ENCODE measurements around the gene CTDP1.

The CTDP1 gene

DNA sequence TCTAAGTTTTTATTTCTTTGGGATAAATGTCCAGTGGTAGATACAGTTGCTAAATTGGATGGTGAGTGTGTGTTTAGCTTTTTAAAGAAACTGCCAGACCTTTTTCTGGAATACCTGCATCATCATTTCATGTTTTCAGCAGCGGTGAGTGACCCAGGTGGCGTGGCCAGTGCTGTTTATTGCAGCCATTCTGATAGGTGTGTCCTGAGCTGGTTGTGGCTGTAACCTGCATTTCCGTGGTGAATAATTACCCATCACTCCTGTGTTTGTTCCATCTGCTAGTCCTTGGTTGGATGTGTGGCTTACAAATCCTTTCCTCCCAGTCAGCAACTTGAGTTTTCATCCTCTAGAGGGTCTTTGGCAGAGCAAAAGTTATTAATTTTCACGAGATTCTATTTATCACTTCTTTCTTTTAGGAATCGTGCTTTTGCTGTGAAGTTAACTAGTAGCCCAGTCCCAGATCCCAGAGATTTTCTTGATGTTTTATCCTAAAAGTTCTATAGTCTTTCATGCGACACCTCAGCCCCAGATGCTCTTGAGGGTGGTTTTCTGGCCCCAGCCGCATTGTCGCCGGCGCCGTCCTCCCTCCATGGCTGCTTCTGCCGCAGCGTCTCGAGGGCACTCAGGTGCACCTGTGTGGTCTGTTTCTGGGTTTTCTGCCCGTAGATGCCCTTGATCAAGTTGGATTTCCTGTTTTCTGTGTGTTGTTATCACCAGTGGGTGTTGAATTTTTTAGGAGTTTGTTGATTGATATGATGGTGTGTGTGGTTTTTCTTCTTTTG lies 44.9 kb downstream of the CTDP1 start:
- DNase-seq: no peak
- WGBS (ENCODE audit: insufficient coverage): 96% methylated on average over 13 of the region's 15 CpGs
- no peak overlapping the region for H3K4me3 ChIP-seq (ENCODE audit: control insufficient read depth in 1 of 7, extremely low read depth in 1 of 7, insufficient read depth in 4 of 7, low read depth in 2 of 7, low read length in 6 of 7)
- CTCF ChIA-PET: no interaction called here
- POLR2A ChIA-PET: no interaction called here
- H3K27ac ChIP-seq (ENCODE audit: insufficient read depth in 1 of 2, low read depth in 1 of 2, low read length in 2 of 2, poor library complexity in 1 of 2, severe bottlenecking in 2 of 2): no peak overlapping the region
- H3K27me3 ChIP-seq (replicated peaks in 2 of 5; ENCODE audit: control insufficient read depth in 4 of 5, insufficient read depth in 5 of 5, low read length in 4 of 5): no peaks in the 10 kb centered on the region
- H3K9me3 ChIP-seq (ENCODE audit: control extremely low read depth in 1 of 5, control insufficient read depth in 4 of 5, insufficient read depth in 2 of 5, low read depth in 1 of 5, low read length in 4 of 5): peaks cover 0 to 45% (median 0%) of the 10 kb centered on the region in 5 experiments
- no peaks in the 10 kb centered on the region for H3K4me1 ChIP-seq (ENCODE audit: control extremely low read depth in 1 of 4, control insufficient read depth in 4 of 4, insufficient read depth in 4 of 4, low read length in 3 of 4)
- peaks cover 40 to 91% (median 70%) of the 10 kb centered on the region in 4 experiments for H3K36me3 ChIP-seq (ENCODE audit: control insufficient read depth in 4 of 4, insufficient read depth in 4 of 4, low read length in 3 of 4)

DNA sequence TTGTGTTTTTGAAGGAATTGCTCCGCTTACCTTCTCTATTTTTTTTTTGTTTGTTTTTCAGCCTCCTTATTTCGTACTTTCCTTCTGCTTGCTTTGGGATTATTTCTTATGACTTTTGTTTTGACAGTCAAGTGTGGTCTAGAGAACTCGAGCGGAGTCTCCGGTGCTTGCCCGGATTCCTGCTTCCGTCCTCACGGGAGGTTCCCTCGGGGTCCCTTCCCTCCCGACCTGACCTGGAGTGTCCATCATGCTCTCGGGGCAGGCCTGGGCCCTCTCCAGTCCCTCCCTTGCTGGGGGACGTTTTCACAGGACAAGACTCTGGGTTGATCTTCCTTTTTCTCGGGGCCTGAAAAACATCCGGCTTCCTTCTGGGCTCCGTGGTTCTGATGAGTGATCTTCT lies 45.9 kb downstream of the CTDP1 start:
- Histone ChIP-seq H3K27ac (ENCODE audit: insufficient read depth in 1 of 2, low read depth in 1 of 2, low read length in 2 of 2, poor library complexity in 1 of 2, severe bottlenecking in 2 of 2) (no peak overlapping the region), H3K9me3 (ENCODE audit: control extremely low read depth in 1 of 5, control insufficient read depth in 4 of 5, insufficient read depth in 2 of 5, low read depth in 1 of 5, low read length in 4 of 5) (peaks cover 0 to 55% (median 0%) of the 10 kb centered on the region in 5 experiments), H3K4me3 (ENCODE audit: control insufficient read depth in 1 of 7, extremely low read depth in 1 of 7, insufficient read depth in 4 of 7, low read depth in 2 of 7, low read length in 6 of 7) (no peak overlapping the region), H3K27me3 (replicated peaks in 2 of 5; ENCODE audit: control insufficient read depth in 4 of 5, insufficient read depth in 5 of 5, low read length in 4 of 5) (no peaks in the 10 kb centered on the region), H3K36me3 (ENCODE audit: control insufficient read depth in 4 of 4, insufficient read depth in 4 of 4, low read length in 3 of 4) (peaks cover 40 to 92% (median 71%) of the 10 kb centered on the region in 4 experiments), H3K4me1 (ENCODE audit: control extremely low read depth in 1 of 4, control insufficient read depth in 4 of 4, insufficient read depth in 4 of 4, low read length in 3 of 4) (no peaks in the 10 kb centered on the region)
- POLR2A ChIA-PET: no interaction called here
- WGBS (ENCODE audit: insufficient coverage): 100% methylated on average over 10 of the region's 15 CpGs
- CTCF ChIA-PET: no interaction called here
- no peak for DNase-seq

DNA sequence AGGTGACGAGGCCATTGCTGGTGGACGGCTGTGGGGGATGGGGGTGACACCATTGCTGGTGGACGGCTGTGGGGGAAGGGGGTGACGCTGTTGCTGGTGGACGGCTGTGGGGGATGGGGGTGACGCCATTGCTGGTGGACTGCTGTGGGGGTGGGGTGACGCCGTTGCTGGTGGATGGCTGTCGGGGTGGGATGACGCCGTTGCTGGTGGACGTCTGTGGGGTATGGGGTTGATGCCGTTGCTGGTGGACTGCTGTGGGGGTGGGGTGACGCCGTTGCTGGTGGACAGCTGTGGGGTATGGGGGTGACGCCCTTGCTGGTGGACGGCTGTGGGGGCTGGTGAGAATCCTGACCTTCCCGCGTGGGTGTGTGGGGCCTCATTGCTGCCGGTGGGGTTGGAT lies 47.1 kb downstream of the CTDP1 start:
- no peak for DNase-seq
- Histone ChIP-seq H3K4me3 (ENCODE audit: control insufficient read depth in 1 of 7, extremely low read depth in 1 of 7, insufficient read depth in 4 of 7, low read depth in 2 of 7, low read length in 6 of 7) (no peak overlapping the region), H3K27ac (ENCODE audit: insufficient read depth in 1 of 2, low read depth in 1 of 2, low read length in 2 of 2, poor library complexity in 1 of 2, severe bottlenecking in 2 of 2) (no peak overlapping the region), H3K36me3 (ENCODE audit: control insufficient read depth in 4 of 4, insufficient read depth in 4 of 4, low read length in 3 of 4) (peaks cover 44 to 93% (median 76%) of the 10 kb centered on the region in 4 experiments), H3K4me1 (ENCODE audit: control extremely low read depth in 1 of 4, control insufficient read depth in 4 of 4, insufficient read depth in 4 of 4, low read length in 3 of 4) (no peaks in the 10 kb centered on the region), H3K9me3 (ENCODE audit: control extremely low read depth in 1 of 5, control insufficient read depth in 4 of 5, insufficient read depth in 2 of 5, low read depth in 1 of 5, low read length in 4 of 5) (peaks cover 0 to 67% (median 11%) of the 10 kb centered on the region in 5 experiments), H3K27me3 (replicated peaks in 2 of 5; ENCODE audit: control insufficient read depth in 4 of 5, insufficient read depth in 5 of 5, low read length in 4 of 5) (no peaks in the 10 kb centered on the region)
- WGBS (ENCODE audit: insufficient coverage): 100% methylated on average over 9 of the region's 20 CpGs
- ChIA-PET CTCF (no interaction called here), POLR2A (no interaction called here)

DNA sequence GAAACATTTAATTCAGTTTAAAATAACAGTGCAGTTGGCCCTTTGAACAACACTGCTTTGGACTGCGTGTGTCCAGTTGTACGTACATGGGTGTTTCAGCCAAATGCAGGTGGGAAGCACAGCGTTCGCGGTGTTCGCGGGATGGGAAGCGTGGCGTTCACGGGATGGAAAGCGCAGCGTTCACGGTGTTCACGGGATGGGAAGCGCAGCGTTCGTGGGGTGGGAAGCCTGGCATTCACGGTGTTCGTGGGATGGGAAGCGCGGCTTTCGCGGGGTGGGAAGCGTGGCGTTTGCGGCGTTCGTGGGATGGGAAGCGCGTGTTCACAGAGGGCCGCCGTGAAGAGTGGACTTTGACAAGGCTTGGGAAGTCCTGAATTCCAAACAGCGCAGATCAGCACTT lies 47.6 kb downstream of the CTDP1 start:
- CTCF ChIA-PET: no interaction called here
- peaks cover 46 to 95% (median 80%) of the 10 kb centered on the region in 4 experiments for H3K36me3 ChIP-seq (ENCODE audit: control insufficient read depth in 4 of 4, insufficient read depth in 4 of 4, low read length in 3 of 4)
- 98% methylated on average over 33 of the region's 33 CpGs for WGBS (ENCODE audit: insufficient coverage)
- H3K27ac ChIP-seq (ENCODE audit: insufficient read depth in 1 of 2, low read depth in 1 of 2, low read length in 2 of 2, poor library complexity in 1 of 2, severe bottlenecking in 2 of 2): no peak overlapping the region
- no peaks in the 10 kb centered on the region for H3K27me3 ChIP-seq (replicated peaks in 2 of 5; ENCODE audit: control insufficient read depth in 4 of 5, insufficient read depth in 5 of 5, low read length in 4 of 5)
- DNase-seq: no peak
- peaks cover 0 to 72% (median 16%) of the 10 kb centered on the region in 5 experiments for H3K9me3 ChIP-seq (ENCODE audit: control extremely low read depth in 1 of 5, control insufficient read depth in 4 of 5, insufficient read depth in 2 of 5, low read depth in 1 of 5, low read length in 4 of 5)
- no peak overlapping the region for H3K4me3 ChIP-seq (ENCODE audit: control insufficient read depth in 1 of 7, extremely low read depth in 1 of 7, insufficient read depth in 4 of 7, low read depth in 2 of 7, low read length in 6 of 7)
- no peaks in the 10 kb centered on the region for H3K4me1 ChIP-seq (ENCODE audit: control extremely low read depth in 1 of 4, control insufficient read depth in 4 of 4, insufficient read depth in 4 of 4, low read length in 3 of 4)
- POLR2A ChIA-PET: no interaction called here

DNA sequence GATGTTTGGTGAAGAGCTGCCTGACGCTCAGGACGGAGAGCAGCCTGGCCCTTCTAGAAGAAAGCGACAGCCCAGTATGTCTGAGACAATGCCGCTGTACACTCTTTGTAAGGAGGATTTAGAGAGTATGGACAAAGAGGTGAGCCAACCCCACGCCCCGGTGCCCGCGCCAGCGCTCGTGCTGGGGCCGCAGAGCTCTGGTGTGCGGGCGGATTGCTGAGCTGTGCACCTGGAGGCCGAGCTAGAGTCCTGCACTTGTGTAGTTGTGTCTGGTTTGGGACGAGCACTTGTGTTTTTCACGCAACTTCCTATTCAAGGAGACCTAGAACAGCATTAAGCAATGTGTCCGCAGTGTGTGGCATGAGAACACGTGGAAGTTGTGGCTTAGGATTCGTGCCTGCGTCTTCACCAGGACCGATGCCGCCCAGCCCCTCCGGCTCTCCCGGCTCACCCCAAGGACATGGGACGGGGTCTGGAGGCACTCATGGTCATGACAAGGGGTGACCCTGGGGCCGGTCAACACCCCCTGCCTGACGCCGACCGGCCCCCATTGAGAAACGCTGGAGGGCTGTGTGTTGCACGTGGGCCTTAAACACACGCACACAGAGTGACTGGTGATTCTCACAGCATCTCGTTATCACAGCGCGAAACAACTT lies 49.5 kb downstream of the CTDP1 start:
- ChIA-PET POLR2A (no interaction called here), CTCF (interaction anchor here (0.8 kb wide), 1 partner anchor 8 kb away, joined by 4 read pairs; no protein-coding TSS in a partner anchor)
- H3K27me3 ChIP-seq (replicated peaks in 2 of 5; ENCODE audit: control insufficient read depth in 4 of 5, insufficient read depth in 5 of 5, low read length in 4 of 5): no peaks in the 10 kb centered on the region
- H3K9me3 ChIP-seq (ENCODE audit: control extremely low read depth in 1 of 5, control insufficient read depth in 4 of 5, insufficient read depth in 2 of 5, low read depth in 1 of 5, low read length in 4 of 5): peaks cover 0 to 81% (median 16%) of the 10 kb centered on the region in 5 experiments
- no peak overlapping the region for H3K4me3 ChIP-seq (ENCODE audit: control insufficient read depth in 1 of 7, extremely low read depth in 1 of 7, insufficient read depth in 4 of 7, low read depth in 2 of 7, low read length in 6 of 7)
- DNase-seq: no peak
- WGBS (ENCODE audit: insufficient coverage): 97% methylated on average over 35 of the region's 35 CpGs
- H3K36me3 ChIP-seq (ENCODE audit: control insufficient read depth in 4 of 4, insufficient read depth in 4 of 4, low read length in 3 of 4): peaks cover 40 to 94% (median 73%) of the 10 kb centered on the region in 4 experiments
- no peak overlapping the region for H3K27ac ChIP-seq (ENCODE audit: insufficient read depth in 1 of 2, low read depth in 1 of 2, low read length in 2 of 2, poor library complexity in 1 of 2, severe bottlenecking in 2 of 2)
- H3K4me1 ChIP-seq (ENCODE audit: control extremely low read depth in 1 of 4, control insufficient read depth in 4 of 4, insufficient read depth in 4 of 4, low read length in 3 of 4): no peaks in the 10 kb centered on the region

DNA sequence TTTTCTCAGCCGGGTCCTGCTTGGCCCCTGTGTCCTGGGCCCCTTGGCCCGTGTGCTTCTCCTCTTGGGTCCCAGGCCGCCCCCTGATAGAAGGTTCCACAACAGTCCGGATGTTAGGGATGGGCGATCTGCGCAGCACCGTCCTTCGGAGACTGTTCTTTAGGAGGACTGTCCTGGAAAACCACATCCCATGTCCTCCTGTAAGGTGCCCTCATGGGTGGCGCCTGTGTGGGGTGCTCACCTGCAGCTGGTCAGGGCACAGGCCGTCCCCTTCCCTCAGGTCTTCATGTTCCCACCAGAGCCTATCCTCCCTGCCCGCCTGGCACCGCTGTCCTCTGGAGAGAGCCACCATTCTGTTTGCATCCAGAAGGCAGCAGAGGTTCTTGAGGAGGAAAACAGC lies 50.0 kb downstream of the CTDP1 start:
- no peak for DNase-seq
- no peaks in the 10 kb centered on the region for H3K4me1 ChIP-seq (ENCODE audit: control extremely low read depth in 1 of 4, control insufficient read depth in 4 of 4, insufficient read depth in 4 of 4, low read length in 3 of 4)
- peaks cover 36 to 94% (median 72%) of the 10 kb centered on the region in 4 experiments for H3K36me3 ChIP-seq (ENCODE audit: control insufficient read depth in 4 of 4, insufficient read depth in 4 of 4, low read length in 3 of 4)
- peaks cover 0 to 87% (median 16%) of the 10 kb centered on the region in 5 experiments for H3K9me3 ChIP-seq (ENCODE audit: control extremely low read depth in 1 of 5, control insufficient read depth in 4 of 5, insufficient read depth in 2 of 5, low read depth in 1 of 5, low read length in 4 of 5)
- 98% methylated on average over 11 of the region's 12 CpGs for whole genome bisulfite sequencing (ENCODE audit: insufficient coverage)
- no peak overlapping the region for H3K27ac ChIP-seq (ENCODE audit: insufficient read depth in 1 of 2, low read depth in 1 of 2, low read length in 2 of 2, poor library complexity in 1 of 2, severe bottlenecking in 2 of 2)
- H3K27me3 ChIP-seq (replicated peaks in 2 of 5; ENCODE audit: control insufficient read depth in 4 of 5, insufficient read depth in 5 of 5, low read length in 4 of 5): no peaks in the 10 kb centered on the region
- POLR2A ChIA-PET: no interaction called here
- no peak overlapping the region for H3K4me3 ChIP-seq (ENCODE audit: control insufficient read depth in 1 of 7, extremely low read depth in 1 of 7, insufficient read depth in 4 of 7, low read depth in 2 of 7, low read length in 6 of 7)
- CTCF ChIA-PET: interaction anchor here (1.0 kb wide), 1 partner anchor 13 kb away, joined by 3 read pairs; no protein-coding TSS in a partner anchor

DNA sequence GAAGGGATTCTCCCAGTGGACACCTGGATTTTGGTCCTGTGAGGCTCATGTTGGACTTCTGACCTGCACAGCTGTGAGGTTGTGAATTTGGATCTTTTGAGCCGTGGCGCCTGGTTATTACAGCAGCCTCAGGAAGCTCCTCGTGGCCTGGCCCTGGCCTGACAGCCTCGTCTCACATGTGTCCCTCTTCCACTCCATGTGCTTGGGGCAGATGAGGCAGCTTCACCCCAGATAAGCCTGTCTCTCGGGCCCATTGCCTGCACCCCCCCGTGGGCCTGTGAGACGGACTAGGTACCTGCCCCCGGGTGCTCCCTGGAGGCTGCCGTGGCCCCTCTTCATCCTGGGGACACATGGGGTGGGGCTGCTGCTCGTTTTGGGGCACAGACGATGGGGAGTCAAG lies 51.2 kb downstream of the CTDP1 start:
- H3K27ac ChIP-seq (ENCODE audit: insufficient read depth in 1 of 2, low read depth in 1 of 2, low read length in 2 of 2, poor library complexity in 1 of 2, severe bottlenecking in 2 of 2): no peak overlapping the region
- DNase-seq: no peak
- ChIA-PET POLR2A (no interaction called here), CTCF (interaction anchor here (1.0 kb wide), 1 partner anchor 23 kb away, joined by 3 read pairs; no protein-coding TSS in a partner anchor)
- H3K4me3 ChIP-seq (ENCODE audit: control insufficient read depth in 1 of 7, extremely low read depth in 1 of 7, insufficient read depth in 4 of 7, low read depth in 2 of 7, low read length in 6 of 7): no peak overlapping the region
- no peaks in the 10 kb centered on the region for H3K4me1 ChIP-seq (ENCODE audit: control extremely low read depth in 1 of 4, control insufficient read depth in 4 of 4, insufficient read depth in 4 of 4, low read length in 3 of 4)
- no peaks in the 10 kb centered on the region for H3K27me3 ChIP-seq (replicated peaks in 2 of 5; ENCODE audit: control insufficient read depth in 4 of 5, insufficient read depth in 5 of 5, low read length in 4 of 5)
- H3K9me3 ChIP-seq (ENCODE audit: control extremely low read depth in 1 of 5, control insufficient read depth in 4 of 5, insufficient read depth in 2 of 5, low read depth in 1 of 5, low read length in 4 of 5): peaks cover 0 to 88% (median 16%) of the 10 kb centered on the region in 5 experiments
- peaks cover 28 to 94% (median 71%) of the 10 kb centered on the region in 4 experiments for H3K36me3 ChIP-seq (ENCODE audit: control insufficient read depth in 4 of 4, insufficient read depth in 4 of 4, low read length in 3 of 4)
- 97% methylated on average over 9 of the region's 11 CpGs for WGBS (ENCODE audit: insufficient coverage)
